Cardiac muscle cell (in vitro differentiated cells and primary cell): ENCODE data around the gene RBSN. TPM values are rescaled to one million over a fixed set of nuclear protein-coding genes. Genes with fewer than 3 reads are reported as not detected.
A peak's percentile ranks its signal among the peaks of the same experiment; 100 is the strongest.

Source experiments
- DNase-seq, 2 donors: peaks; one replicate each; pipeline versions ENCODE4 v3.0.0 to v3.0.0-alpha.2; 2010 to 2017; ENCODE audit warnings: low read depth in 1 of 2, low spot score in 1 of 2
- H3K27ac ChIP-seq: fragments of 200-600 bp; sonication (generic); 2 replicates; pipeline ENCODE4 v1.5.1; 2016
- H3K27me3 ChIP-seq: fragments of 200-600 bp; sonication (generic); 2 replicates; pipeline ENCODE4 v1.6.0; 2016; ENCODE audit warnings: control low read depth
- H3K36me3 ChIP-seq: fragments of 200-600 bp; sonication (generic); 2 replicates; pipeline ENCODE4 v1.5.1; 2016; ENCODE audit warnings: control low read depth
- H3K4me1 ChIP-seq: fragments of 200-600 bp; sonication (generic); 2 replicates; pipeline ENCODE4 v1.8.1; 2017; ENCODE audit warnings: low read depth, mild to moderate bottlenecking, mixed run types
- H3K4me3 ChIP-seq: fragments of 200-600 bp; sonication (generic); 2 replicates; pipeline ENCODE4 v1.5.1; 2016; ENCODE audit warnings: mild to moderate bottlenecking
- H3K9me3 ChIP-seq: fragments of 200-600 bp; sonication (generic); 2 replicates; pipeline ENCODE4 v1.5.1; 2017; ENCODE audit warnings: low read depth, mild to moderate bottlenecking, control low read depth
- CTCF ChIP-seq: IDR thresholded peaks from 2 replicates; pipeline ENCODE4 v1.5.1; 2012; ENCODE audit warnings: low read depth, mild to moderate bottlenecking, low read length
- polyA plus RNA-seq: library from polyadenylated mRNA; unstranded; fragments of >200 nt; fragmentation: Nextera tagmentation; extraction: Ambion mirVana; gene quantifications from 2 replicates; pipeline ENCODE4 v1.2.1, GENCODE V29; 2016
- total RNA-seq: library from RNA; depleted of rRNA; stranded (reverse); fragments of >200 nt; gene quantifications from 2 replicates; pipeline ENCODE4 v1.2.3, GENCODE V29; 2016

Gene RBSN
- total and polyA plus RNA-seq, 2 experiments from 2014 or later, result 22.6 to 32.0 TPM

- no peak for DNase-seq
- TF ChIP-seq CTCF, result no peak
- no peaks in the 10 kb centered on the region for H3K9me3 ChIP-seq
- H3K27ac ChIP-seq, result no peak overlapping the region
- no peak overlapping the region for H3K4me3 ChIP-seq
- H3K36me3 ChIP-seq, result peaks cover 25% of the 10 kb centered on the region
- no peaks in the 10 kb centered on the region for H3K4me1 ChIP-seq
- no peaks in the 10 kb centered on the region for H3K27me3 ChIP-seq
These were observed 2.9 kb downstream of the RBSN start for GRCh38 chr3:15096046-15096445.

- Histone ChIP-seq H3K9me3 (no peaks in the 10 kb centered on the region), H3K4me1 (no peaks in the 10 kb centered on the region), H3K27me3 (no peaks in the 10 kb centered on the region), H3K4me3 (no peak overlapping the region), H3K27ac (no peak overlapping the region), H3K36me3 (peaks cover 37% of the 10 kb centered on the region)
- no peak for TF ChIP-seq CTCF
- DNase-seq, result no peak
These were observed 4.6 kb downstream of the RBSN start for GRCh38 chr3:15094187-15094875.

- no peaks in the 10 kb centered on the region for H3K4me1 ChIP-seq
- no peaks in the 10 kb centered on the region for H3K9me3 ChIP-seq
- no peaks in the 10 kb centered on the region for H3K27me3 ChIP-seq
- H3K4me3 ChIP-seq, result no peak overlapping the region
- peak in 1 of 2 donors; percentile 47 for DNase-seq
- H3K27ac ChIP-seq, result no peak overlapping the region
- peaks cover 41% of the 10 kb centered on the region for H3K36me3 ChIP-seq
- no peak for TF ChIP-seq CTCF
These were observed 6.3 kb downstream of the RBSN start for GRCh38 chr3:15092686-15093085.

GRCh38 chr3:15091575-15091974, 7.4 kb downstream of the RBSN start:
- Histone ChIP-seq H3K36me3 (peaks cover 48% of the 10 kb centered on the region), H3K27ac (no peak overlapping the region), H3K9me3 (no peaks in the 10 kb centered on the region), H3K4me3 (no peak overlapping the region), H3K4me1 (no peaks in the 10 kb centered on the region), H3K27me3 (no peaks in the 10 kb centered on the region)
- DNase-seq, result no peak
- no peak for TF ChIP-seq CTCF

GRCh38 chr3:15089201-15089600, 9.7 kb downstream of the RBSN start:
- Histone ChIP-seq H3K36me3 (peaks cover 50% of the 10 kb centered on the region), H3K4me1 (no peaks in the 10 kb centered on the region), H3K27ac (no peak overlapping the region), H3K27me3 (no peaks in the 10 kb centered on the region), H3K9me3 (no peaks in the 10 kb centered on the region), H3K4me3 (no peak overlapping the region)
- no peak for DNase-seq
- no peak for TF ChIP-seq CTCF
